Activated T-helper 2 cell treated with anti-CD3 and anti-CD28 coated beads, Interferon-gamma antibody, Interleukin-2, Interleukin-4, amounts not matched to agents 10 μg/mL and 5 μg/mL and 100 μg/mL, durations not matched to agents 14 hours and 24 hours and 36 hours (primary cell): Measurements from ENCODE around the gene AFDN. TPM values are rescaled to one million over a fixed set of nuclear protein-coding genes. Genes with fewer than 3 reads are reported as not detected.

ENCODE experiments used
- DNase-seq: peaks from one replicate; pipeline ENCODE4 v3.0.0; 2021; ENCODE audit warnings: low spot score
- H3K27ac Mint-ChIP-seq: one replicate; pipeline ENCODE4 v1.8.0; 2021; ENCODE audit warnings: mixed read lengths
- H3K27me3 Mint-ChIP-seq: one replicate; pipeline ENCODE4 v1.8.0; 2021; ENCODE audit warnings: low read depth, mixed read lengths
- H3K36me3 Mint-ChIP-seq: one replicate; pipeline ENCODE4 v1.8.0; 2021; ENCODE audit warnings: low read depth, mixed read lengths
- H3K4me1 Mint-ChIP-seq: one replicate; pipeline ENCODE4 v1.8.0; 2021; ENCODE audit warnings: low read depth, mixed read lengths
- H3K4me3 Mint-ChIP-seq: one replicate; pipeline ENCODE4 v1.8.0; 2021; ENCODE audit warnings: low read depth, mild to moderate bottlenecking, moderate library complexity, mixed read lengths
- H3K9me3 Mint-ChIP-seq: one replicate; pipeline ENCODE4 v1.8.0; 2021; ENCODE audit warnings: mixed read lengths
- intact Hi-C: fragments of 100-400 bp; cut with micrococcal nuclease; formaldehyde crosslinking; loops from one replicate; pipeline ENCODE4 v1.15.1; 2023
- total RNA-seq: library from RNA; stranded (reverse); gene quantifications from 2 replicates; pipeline ENCODE4 v1.2.3, GENCODE V29; 2022

AFDN gene
- total RNA-seq, 1 donor from 2014 or later, result 28.2 TPM

GRCh38 chr6:167788563-167788903 is 38.2 kb upstream of the AFDN start:
- intact Hi-C loops, result no loop called here
- Mint-ChIP-seq H3K27me3 (peaks cover 9% of the 10 kb centered on the region), H3K9me3 (no peaks in the 10 kb centered on the region), H3K36me3 (no peaks in the 10 kb centered on the region), H3K4me1 (no peaks in the 10 kb centered on the region), H3K4me3 (no peak overlapping the region), H3K27ac (no peak overlapping the region)
- DNase-seq, result no peak

GRCh38 chr6:167789358-167789757 is 37.4 kb upstream of the AFDN start:
- Mint-ChIP-seq H3K27ac (no peak overlapping the region), H3K4me3 (no peak overlapping the region), H3K36me3 (no peaks in the 10 kb centered on the region), H3K4me1 (no peaks in the 10 kb centered on the region), H3K27me3 (peaks cover 16% of the 10 kb centered on the region), H3K9me3 (no peaks in the 10 kb centered on the region)
- intact Hi-C loops, result no loop called here
- no peak for DNase-seq

GRCh38 chr6:167791091-167791779 is 35.5 kb upstream of the AFDN start:
- H3K27ac Mint-ChIP-seq, result no peak overlapping the region
- H3K27me3 Mint-ChIP-seq, result peaks cover 32% of the 10 kb centered on the region
- intact Hi-C loops, result no loop called here
- H3K4me1 Mint-ChIP-seq, result no peaks in the 10 kb centered on the region
- no peak for DNase-seq
- no peaks in the 10 kb centered on the region for H3K36me3 Mint-ChIP-seq
- no peak overlapping the region for H3K4me3 Mint-ChIP-seq
- H3K9me3 Mint-ChIP-seq, result no peaks in the 10 kb centered on the region

GRCh38 chr6:167791780-167792478 is 34.8 kb upstream of the AFDN start:
- no peak overlapping the region for H3K27ac Mint-ChIP-seq
- intact Hi-C loops, result no loop called here
- no peaks in the 10 kb centered on the region for H3K4me1 Mint-ChIP-seq
- H3K9me3 Mint-ChIP-seq, result no peaks in the 10 kb centered on the region
- H3K4me3 Mint-ChIP-seq, result no peak overlapping the region
- no peaks in the 10 kb centered on the region for H3K36me3 Mint-ChIP-seq
- peaks cover 35% of the 10 kb centered on the region for H3K27me3 Mint-ChIP-seq
- DNase-seq, result no peak

- H3K4me3 Mint-ChIP-seq, result no peak overlapping the region
- H3K27ac Mint-ChIP-seq, result no peak overlapping the region
- DNase-seq, result no peak
- H3K9me3 Mint-ChIP-seq, result no peaks in the 10 kb centered on the region
- intact Hi-C loops, result no loop called here
- no peaks in the 10 kb centered on the region for H3K36me3 Mint-ChIP-seq
- peaks cover 44% of the 10 kb centered on the region for H3K27me3 Mint-ChIP-seq
- no peaks in the 10 kb centered on the region for H3K4me1 Mint-ChIP-seq
These were observed 33.3 kb upstream of the AFDN start for GRCh38 chr6:167793421-167793820.

GRCh38 chr6:167794161-167795157 is 32.3 kb upstream of the AFDN start:
- Mint-ChIP-seq H3K27me3 (peaks cover 51% of the 10 kb centered on the region), H3K4me3 (no peak overlapping the region)
- intact Hi-C loops, result no loop called here

GRCh38 chr6:167795321-167795811 is 31.3 kb upstream of the AFDN start:
- Mint-ChIP-seq H3K9me3 (no peaks in the 10 kb centered on the region), H3K4me1 (no peaks in the 10 kb centered on the region), H3K36me3 (no peaks in the 10 kb centered on the region), H3K27ac (no peak overlapping the region), H3K4me3 (no peak overlapping the region), H3K27me3 (peaks cover 51% of the 10 kb centered on the region)
- intact Hi-C loops, result no loop called here
- no peak for DNase-seq

More at GRCh38 chr6:167794161-167795157, 32.3 kb upstream of the AFDN start:
- no peak for DNase-seq
- Mint-ChIP-seq H3K4me1 (no peaks in the 10 kb centered on the region), H3K36me3 (no peaks in the 10 kb centered on the region), H3K9me3 (no peaks in the 10 kb centered on the region), H3K27ac (no peak overlapping the region)

- H3K4me3 Mint-ChIP-seq, result no peak overlapping the region
- no peaks in the 10 kb centered on the region for H3K9me3 Mint-ChIP-seq
- no peak overlapping the region for H3K27ac Mint-ChIP-seq
- DNase-seq, result no peak
- H3K4me1 Mint-ChIP-seq, result no peaks in the 10 kb centered on the region
- no peaks in the 10 kb centered on the region for H3K36me3 Mint-ChIP-seq
- intact Hi-C loops, result no loop called here
- peaks cover 51% of the 10 kb centered on the region for H3K27me3 Mint-ChIP-seq
These were observed 30.9 kb upstream of the AFDN start for GRCh38 chr6:167795874-167796191.

GRCh38 chr6:167796192-167796981 is 30.3 kb upstream of the AFDN start:
- peaks cover 52% of the 10 kb centered on the region for H3K27me3 Mint-ChIP-seq
- DNase-seq, result no peak

GRCh38 chr6:167797011-167797471 is 29.7 kb upstream of the AFDN start:
- intact Hi-C loops, result no loop called here
- H3K36me3 Mint-ChIP-seq, result no peaks in the 10 kb centered on the region
- no peaks in the 10 kb centered on the region for H3K4me1 Mint-ChIP-seq
- DNase-seq, result no peak
- no peak overlapping the region for H3K27ac Mint-ChIP-seq
- no peaks in the 10 kb centered on the region for H3K9me3 Mint-ChIP-seq
- no peak overlapping the region for H3K4me3 Mint-ChIP-seq
- H3K27me3 Mint-ChIP-seq, result peaks cover 59% of the 10 kb centered on the region

More at GRCh38 chr6:167796192-167796981, 30.3 kb upstream of the AFDN start:
- no peaks in the 10 kb centered on the region for H3K36me3 Mint-ChIP-seq
- no peak overlapping the region for H3K27ac Mint-ChIP-seq
- H3K9me3 Mint-ChIP-seq, result no peaks in the 10 kb centered on the region
- intact Hi-C loops, result no loop called here
- H3K4me1 Mint-ChIP-seq, result no peaks in the 10 kb centered on the region
- no peak overlapping the region for H3K4me3 Mint-ChIP-seq

- H3K9me3 Mint-ChIP-seq, result no peaks in the 10 kb centered on the region
- H3K27ac Mint-ChIP-seq, result no peak overlapping the region
- H3K36me3 Mint-ChIP-seq, result no peaks in the 10 kb centered on the region
- DNase-seq, result no peak
- no peaks in the 10 kb centered on the region for H3K4me1 Mint-ChIP-seq
- intact Hi-C loops, result no loop called here
- no peak overlapping the region for H3K4me3 Mint-ChIP-seq
- H3K27me3 Mint-ChIP-seq, result peaks cover 61% of the 10 kb centered on the region
These were observed 29.0 kb upstream of the AFDN start for GRCh38 chr6:167797476-167798265.
